HepG2 (cell line): Measurements from ENCODE around the gene CXXC5. TPM values are rescaled to one million over a fixed set of nuclear protein-coding genes. Genes with fewer than 3 reads are reported as not detected.

Experiments used
- ASH2L ChIP-seq: fragments of 300-600, 200-600 bp; sonication (generic); IDR thresholded peaks from 2 replicates; pipeline ENCODE4 v1.7.0; 2017; ENCODE audit warnings: low read depth, mild to moderate bottlenecking, moderate library complexity, mixed read lengths, low read length; ENCODE audit not compliant: insufficient read length
- CAMTA2 ChIP-seq: sonication (generic); formaldehyde crosslinking; IDR thresholded peaks from 2 replicates; pipeline ENCODE4 v1.4.0; 2020; ENCODE audit warnings: mild to moderate bottlenecking, missing genetic modification reagents, borderline replicate concordance
- FOSL2 ChIP-seq: sonication (generic); formaldehyde crosslinking; IDR thresholded peaks from 2 replicates; pipeline ENCODE4 v1.4.0; 2020; ENCODE audit warnings: missing genetic modification reagents
- FOXA1 ChIP-seq, 2 experiments: fragments of 450-650 bp in 1 of 2; sonication (generic) in 1 of 2; formaldehyde crosslinking in 1 of 2; IDR thresholded peaks; 2 replicates each; pipeline versions ENCODE4 v1.4.0 to v1.6.1; 2016 to 2020; ENCODE audit warnings: missing genetic modification reagents in 1 of 2
- KLF6 ChIP-seq: IDR thresholded peaks from 2 replicates; pipeline ENCODE4 v1.8.0; 2016; ENCODE audit warnings: missing biosample characterization, missing genetic modification reagents
- MAF1 ChIP-seq: sonication (generic); formaldehyde crosslinking; IDR thresholded peaks from 2 replicates; pipeline ENCODE4 v1.5.0; 2020; ENCODE audit warnings: missing genetic modification reagents, borderline replicate concordance
- NFATC3 ChIP-seq: sonication (generic); formaldehyde crosslinking; IDR thresholded peaks from 2 replicates; pipeline ENCODE4 v1.5.1; 2020; ENCODE audit warnings: mild to moderate bottlenecking, missing genetic modification reagents
- NFE2L2 ChIP-seq: fragments of 150-350 bp; IDR thresholded peaks from 2 replicates; pipeline ENCODE4 v1.6.1; 2014; ENCODE audit warnings: low read length
- NKX3-1 ChIP-seq: sonication (generic); formaldehyde crosslinking; IDR thresholded peaks from 2 replicates; pipeline ENCODE4 v1.5.0; 2020; ENCODE audit warnings: missing genetic modification reagents
- SOX5 ChIP-seq: IDR thresholded peaks from 2 replicates; pipeline ENCODE4 v1.6.1; 2016; ENCODE audit warnings: borderline replicate concordance
- ZNF256 ChIP-seq: sonication (generic); formaldehyde crosslinking; conservative IDR thresholded peaks from 2 replicates; pipeline ENCODE4 v1.4.0; 2020; ENCODE audit warnings: missing genetic modification reagents
- ZNF543 ChIP-seq: sonication (generic); formaldehyde crosslinking; IDR thresholded peaks from 2 replicates; pipeline ENCODE4 v1.4.0; 2020; ENCODE audit warnings: mild to moderate bottlenecking, missing genetic modification reagents
- ZNF766 ChIP-seq: sonication (generic); formaldehyde crosslinking; IDR thresholded peaks from 2 replicates; pipeline ENCODE4 v1.5.0; 2020; ENCODE audit warnings: missing genetic modification reagents, borderline replicate concordance
- ZNF792 ChIP-seq: IDR thresholded peaks from 2 replicates; pipeline ENCODE4 v1.6.1; 2016
- ZSCAN9 ChIP-seq: IDR thresholded peaks from 2 replicates; pipeline ENCODE4 v1.6.1; 2016; ENCODE audit warnings: borderline replicate concordance
- polyA plus RNA-seq, 8 experiments: library from polyadenylated mRNA; depleted of rRNA in 3 of 8; stranded (reverse) in 7 of 8; unstranded in 1 of 8; fragments of >200 nt; fragmentation: Illumina TruSeq in 4 of 8; extraction: Trizol in 4 of 8; gene quantifications; 2 replicates each; pipeline versions ENCODE4 v1.2.1 to v1.2.3, GENCODE V29; 2011 to 2016; ENCODE audit warnings: low read depth in 4 of 8, missing spikeins in 1 of 8, mixed read lengths in 1 of 8; ENCODE audit not compliant: insufficient read depth in 1 of 8
- total RNA-seq, 5 experiments: library from RNA; depleted of rRNA; stranded (reverse); fragments of >200 nt; fragmentation: Illumina TruSeq; extraction: Trizol; gene quantifications; 2 replicates each; pipeline ENCODE4 v1.2.3, GENCODE V29; 2016; ENCODE audit warnings: low read depth in 1 of 5
- TF ChIP-seq, protein P1 (sequence below): sonication (generic); formaldehyde crosslinking; IDR thresholded peaks from 2 replicates; pipeline ENCODE4 v1.8.1; 2023; ENCODE audit warnings: missing genetic modification reagents, inconsistent platforms, borderline replicate concordance
- TF ChIP-seq, protein P2 (sequence below): sonication (generic); formaldehyde crosslinking; IDR thresholded peaks from 2 replicates; pipeline ENCODE4 v1.9.0; 2021; ENCODE audit warnings: missing genetic modification reagents, mild to moderate bottlenecking, borderline replicate concordance
- TF ChIP-seq, protein P3 (sequence below): IDR thresholded peaks from 2 replicates; pipeline ENCODE4 v1.6.1; 2016; ENCODE audit warnings: low read depth, control low read depth
- TF ChIP-seq, protein P4 (sequence below): IDR thresholded peaks from 2 replicates; pipeline ENCODE4 v1.6.1; 2018; ENCODE audit warnings: missing genetic modification reagents
- TF ChIP-seq, protein P5 (sequence below): sonication (generic); formaldehyde crosslinking; conservative IDR thresholded peaks from 2 replicates; pipeline ENCODE4 v1.8.0; 2022; ENCODE audit warnings: low read depth, missing genetic modification reagents
- TF ChIP-seq, protein P6 (sequence below): sonication (generic); formaldehyde crosslinking; IDR thresholded peaks from 2 replicates; pipeline ENCODE4 v1.9.0; 2022; ENCODE audit warnings: missing genetic modification reagents, mild to moderate bottlenecking, borderline replicate concordance

CXXC5 gene
- total and polyA plus RNA-seq, 2 of the 13 experiments (the other 11 are each of a cell fraction or from before 2014, with no cell fraction given) = 32.3 to 33.0 TPM

DNA sequence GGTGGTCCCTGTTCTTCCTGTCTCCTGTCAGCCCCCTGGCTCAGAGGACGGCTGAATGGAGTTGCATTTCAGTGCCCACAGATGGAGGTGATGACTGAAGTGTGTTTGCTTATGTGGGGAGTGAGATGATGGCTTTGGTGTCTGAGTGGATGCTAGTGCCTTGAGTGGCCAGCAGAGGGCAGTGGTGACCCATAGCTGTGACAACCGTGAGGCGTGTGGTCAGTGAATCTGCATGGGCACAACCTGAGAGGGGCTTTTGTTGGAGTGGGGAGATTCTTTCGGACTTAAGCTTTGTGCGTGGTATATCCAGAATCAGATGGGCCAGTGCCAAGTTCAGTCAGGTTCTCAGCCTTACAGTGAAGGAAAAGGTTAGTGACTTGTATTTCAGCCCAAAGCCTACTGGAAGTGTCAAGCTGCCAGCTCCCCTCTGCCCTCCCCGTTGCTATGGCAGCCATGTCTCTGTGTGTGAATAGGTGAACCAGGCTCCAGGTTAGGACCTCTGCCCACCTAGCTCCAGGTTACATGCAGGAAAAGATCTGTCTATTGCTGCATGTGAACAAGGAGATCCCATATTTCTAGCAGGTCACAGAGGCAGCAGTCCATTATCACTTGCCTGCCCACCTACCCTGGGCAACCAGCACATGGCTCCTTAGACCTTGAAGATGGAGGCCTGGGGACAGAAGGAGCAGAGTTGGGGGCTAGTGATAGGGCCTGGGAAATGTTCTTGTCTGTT lies 14.7 kb upstream of the CXXC5 start (continued):
- TF ChIP-seq, protein P1, sequence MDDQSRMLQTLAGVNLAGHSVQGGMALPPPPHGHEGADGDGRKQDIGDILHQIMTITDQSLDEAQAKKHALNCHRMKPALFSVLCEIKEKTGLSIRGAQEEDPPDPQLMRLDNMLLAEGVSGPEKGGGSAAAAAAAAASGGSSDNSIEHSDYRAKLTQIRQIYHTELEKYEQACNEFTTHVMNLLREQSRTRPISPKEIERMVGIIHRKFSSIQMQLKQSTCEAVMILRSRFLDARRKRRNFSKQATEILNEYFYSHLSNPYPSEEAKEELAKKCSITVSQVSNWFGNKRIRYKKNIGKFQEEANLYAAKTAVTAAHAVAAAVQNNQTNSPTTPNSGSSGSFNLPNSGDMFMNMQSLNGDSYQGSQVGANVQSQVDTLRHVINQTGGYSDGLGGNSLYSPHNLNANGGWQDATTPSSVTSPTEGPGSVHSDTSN (CRISPR knock-in tag) = no peak
- TF ChIP-seq ASH2L (no peak), FOSL2 (CRISPR knock-in tag) (0 out of 2 replicates have a peak, but pooled peaks have one; percentile 34), SOX5 (CRISPR knock-in tag) (no peak), NKX3-1 (CRISPR knock-in tag) (no peak), ZNF256 (CRISPR knock-in tag) (no peak), FOXA1 (IDR thresholded peaks at IDR 0.05) (no peak), FOXA1 (CRISPR knock-in tag; IDR thresholded peaks at IDR 0.05) (peak; percentile 32; the same call in 1 of the 2 replicates), MAF1 (CRISPR knock-in tag) (no peak), ZNF543 (CRISPR knock-in tag) (no peak), ZNF766 (no peak), CAMTA2 (CRISPR knock-in tag) (no peak), KLF6 (0 out of 2 replicates have a peak, but pooled peaks have one; percentile 31), NFATC3 (CRISPR knock-in tag) (no peak), ZSCAN9 (0 out of 2 replicates have a peak, but pooled peaks have one; percentile 43), NFE2L2 (no peak), ZNF792 (CRISPR knock-in tag) (0 out of 2 replicates have a peak, but pooled peaks have one; percentile 38)
- TF ChIP-seq, protein P2, sequence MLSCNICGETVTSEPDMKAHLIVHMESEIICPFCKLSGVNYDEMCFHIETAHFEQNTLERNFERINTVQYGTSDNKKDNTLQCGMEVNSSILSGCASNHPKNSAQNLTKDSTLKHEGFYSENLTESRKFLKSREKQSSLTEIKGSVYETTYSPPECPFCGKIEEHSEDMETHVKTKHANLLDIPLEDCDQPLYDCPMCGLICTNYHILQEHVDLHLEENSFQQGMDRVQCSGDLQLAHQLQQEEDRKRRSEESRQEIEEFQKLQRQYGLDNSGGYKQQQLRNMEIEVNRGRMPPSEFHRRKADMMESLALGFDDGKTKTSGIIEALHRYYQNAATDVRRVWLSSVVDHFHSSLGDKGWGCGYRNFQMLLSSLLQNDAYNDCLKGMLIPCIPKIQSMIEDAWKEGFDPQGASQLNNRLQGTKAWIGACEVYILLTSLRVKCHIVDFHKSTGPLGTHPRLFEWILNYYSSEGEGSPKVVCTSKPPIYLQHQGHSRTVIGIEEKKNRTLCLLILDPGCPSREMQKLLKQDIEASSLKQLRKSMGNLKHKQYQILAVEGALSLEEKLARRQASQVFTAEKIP (CRISPR knock-in tag) = no peak
- TF ChIP-seq, protein P3, sequence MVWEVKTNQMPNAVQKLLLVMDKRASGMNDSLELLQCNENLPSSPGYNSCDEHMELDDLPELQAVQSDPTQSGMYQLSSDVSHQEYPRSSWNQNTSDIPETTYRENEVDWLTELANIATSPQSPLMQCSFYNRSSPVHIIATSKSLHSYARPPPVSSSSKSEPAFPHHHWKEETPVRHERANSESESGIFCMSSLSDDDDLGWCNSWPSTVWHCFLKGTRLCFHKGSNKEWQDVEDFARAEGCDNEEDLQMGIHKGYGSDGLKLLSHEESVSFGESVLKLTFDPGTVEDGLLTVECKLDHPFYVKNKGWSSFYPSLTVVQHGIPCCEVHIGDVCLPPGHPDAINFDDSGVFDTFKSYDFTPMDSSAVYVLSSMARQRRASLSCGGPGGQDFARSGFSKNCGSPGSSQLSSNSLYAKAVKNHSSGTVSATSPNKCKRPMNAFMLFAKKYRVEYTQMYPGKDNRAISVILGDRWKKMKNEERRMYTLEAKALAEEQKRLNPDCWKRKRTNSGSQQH (CRISPR knock-in tag) = no peak
- TF ChIP-seq, protein P4, sequence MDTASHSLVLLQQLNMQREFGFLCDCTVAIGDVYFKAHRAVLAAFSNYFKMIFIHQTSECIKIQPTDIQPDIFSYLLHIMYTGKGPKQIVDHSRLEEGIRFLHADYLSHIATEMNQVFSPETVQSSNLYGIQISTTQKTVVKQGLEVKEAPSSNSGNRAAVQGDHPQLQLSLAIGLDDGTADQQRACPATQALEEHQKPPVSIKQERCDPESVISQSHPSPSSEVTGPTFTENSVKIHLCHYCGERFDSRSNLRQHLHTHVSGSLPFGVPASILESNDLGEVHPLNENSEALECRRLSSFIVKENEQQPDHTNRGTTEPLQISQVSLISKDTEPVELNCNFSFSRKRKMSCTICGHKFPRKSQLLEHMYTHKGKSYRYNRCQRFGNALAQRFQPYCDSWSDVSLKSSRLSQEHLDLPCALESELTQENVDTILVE (CRISPR knock-in tag) = peak; percentile 70; the same call in 1 of the 2 replicates
- TF ChIP-seq, protein P5, sequence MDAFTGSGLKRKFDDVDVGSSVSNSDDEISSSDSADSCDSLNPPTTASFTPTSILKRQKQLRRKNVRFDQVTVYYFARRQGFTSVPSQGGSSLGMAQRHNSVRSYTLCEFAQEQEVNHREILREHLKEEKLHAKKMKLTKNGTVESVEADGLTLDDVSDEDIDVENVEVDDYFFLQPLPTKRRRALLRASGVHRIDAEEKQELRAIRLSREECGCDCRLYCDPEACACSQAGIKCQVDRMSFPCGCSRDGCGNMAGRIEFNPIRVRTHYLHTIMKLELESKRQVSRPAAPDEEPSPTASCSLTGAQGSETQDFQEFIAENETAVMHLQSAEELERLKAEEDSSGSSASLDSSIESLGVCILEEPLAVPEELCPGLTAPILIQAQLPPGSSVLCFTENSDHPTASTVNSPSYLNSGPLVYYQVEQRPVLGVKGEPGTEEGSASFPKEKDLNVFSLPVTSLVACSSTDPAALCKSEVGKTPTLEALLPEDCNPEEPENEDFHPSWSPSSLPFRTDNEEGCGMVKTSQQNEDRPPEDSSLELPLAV (CRISPR knock-in tag) = no peak
- TF ChIP-seq, protein P6, sequence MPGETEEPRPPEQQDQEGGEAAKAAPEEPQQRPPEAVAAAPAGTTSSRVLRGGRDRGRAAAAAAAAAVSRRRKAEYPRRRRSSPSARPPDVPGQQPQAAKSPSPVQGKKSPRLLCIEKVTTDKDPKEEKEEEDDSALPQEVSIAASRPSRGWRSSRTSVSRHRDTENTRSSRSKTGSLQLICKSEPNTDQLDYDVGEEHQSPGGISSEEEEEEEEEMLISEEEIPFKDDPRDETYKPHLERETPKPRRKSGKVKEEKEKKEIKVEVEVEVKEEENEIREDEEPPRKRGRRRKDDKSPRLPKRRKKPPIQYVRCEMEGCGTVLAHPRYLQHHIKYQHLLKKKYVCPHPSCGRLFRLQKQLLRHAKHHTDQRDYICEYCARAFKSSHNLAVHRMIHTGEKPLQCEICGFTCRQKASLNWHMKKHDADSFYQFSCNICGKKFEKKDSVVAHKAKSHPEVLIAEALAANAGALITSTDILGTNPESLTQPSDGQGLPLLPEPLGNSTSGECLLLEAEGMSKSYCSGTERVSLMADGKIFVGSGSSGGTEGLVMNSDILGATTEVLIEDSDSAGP (CRISPR knock-in tag) = peak; percentile 15
